MCF 10A (cell line): ENCODE measurements around the gene ERP29. TPM values are rescaled to one million over a fixed set of nuclear protein-coding genes. Genes with fewer than 3 reads are reported as not detected.
"Not testable (repeated sequence)": the region's sequence is repeated elsewhere in the genome, so short reads cannot be mapped to it uniquely, and the experiment has no call there.

Experiments
- BruUV-seq: library from RNA; stranded (reverse); fragments of 400-500 nt; replicated peaks from 2 replicates; lab custom pipeline; 2021; lab: Mats Ljungman, UMichigan
- CTCF ChIA-PET: fragments of 300-600 bp; sonication (Branson Sonifier 250); formaldehyde crosslinking; extraction: SDS; loops from one replicate; lab custom pipeline; 2021; ENCODE audit warnings: antibody characterized with exemption, inconsistent platforms; lab: Yijun Ruan, JAX
- POLR2A ChIA-PET: fragments of 300-600, 350-650 bp; sonication (Branson Sonifier 250); formaldehyde crosslinking; extraction: SDS; loops from one replicate; lab custom pipeline; 2020; ENCODE audit warnings: antibody characterized with exemption, inconsistent platforms; lab: Yijun Ruan, JAX
- DNase-seq: peaks from one replicate; pipeline ENCODE4 v3.0.0-alpha.2; 2018; ENCODE audit not compliant: unreplicated experiment
- H3K27ac Mint-ChIP-seq: one replicate; pipeline ENCODE4 v1.8.0; 2022; ENCODE audit warnings: mild to moderate bottlenecking, low read depth, mixed read lengths; ENCODE audit not compliant: unreplicated experiment
- H3K27me3 Mint-ChIP-seq: one replicate; pipeline ENCODE4 v1.8.0; 2022; ENCODE audit warnings: mixed read lengths; ENCODE audit not compliant: insufficient read depth, unreplicated experiment
- H3K36me3 Mint-ChIP-seq: one replicate; pipeline ENCODE4 v1.8.0; 2022; ENCODE audit warnings: mild to moderate bottlenecking, moderate library complexity, mixed read lengths; ENCODE audit not compliant: insufficient read depth, unreplicated experiment
- H3K4me1 Mint-ChIP-seq: one replicate; pipeline ENCODE4 v1.8.0; 2022; ENCODE audit warnings: mixed read lengths; ENCODE audit not compliant: insufficient read depth, unreplicated experiment
- H3K4me3 Mint-ChIP-seq: one replicate; pipeline ENCODE4 v1.8.0; 2022; ENCODE audit warnings: mild to moderate bottlenecking, moderate library complexity, mixed read lengths; ENCODE audit not compliant: unreplicated experiment
- H3K9me3 Mint-ChIP-seq: one replicate; pipeline ENCODE4 v1.8.0; 2022; ENCODE audit warnings: mixed read lengths; ENCODE audit not compliant: unreplicated experiment
- intact Hi-C: fragments of 100-400 bp; cut with micrococcal nuclease; formaldehyde crosslinking; loops from 2 replicates; pipeline ENCODE4 v1.14.1; 2022
- total RNA-seq: library from RNA; stranded (reverse); gene quantifications from 2 replicates; pipeline ENCODE4 v1.2.3, GENCODE V29; 2022
- TF ChIP-seq, protein P1 (sequence below): fragments of 200-600 bp; IDR thresholded peaks from one replicate; pipeline ENCODE4 v1.8.0; 2022; ENCODE audit warnings: antibody characterized with exemption, mild to moderate bottlenecking; ENCODE audit not compliant: unreplicated experiment

Gene ERP29
- total RNA-seq, 1 experiment from 2014 or later = 124 TPM

GRCh38 chr12:112007945-112008344 is 5.3 kb upstream of the ERP29 start:
- BruUV-seq = no TSS peak
- TF ChIP-seq, protein P1, sequence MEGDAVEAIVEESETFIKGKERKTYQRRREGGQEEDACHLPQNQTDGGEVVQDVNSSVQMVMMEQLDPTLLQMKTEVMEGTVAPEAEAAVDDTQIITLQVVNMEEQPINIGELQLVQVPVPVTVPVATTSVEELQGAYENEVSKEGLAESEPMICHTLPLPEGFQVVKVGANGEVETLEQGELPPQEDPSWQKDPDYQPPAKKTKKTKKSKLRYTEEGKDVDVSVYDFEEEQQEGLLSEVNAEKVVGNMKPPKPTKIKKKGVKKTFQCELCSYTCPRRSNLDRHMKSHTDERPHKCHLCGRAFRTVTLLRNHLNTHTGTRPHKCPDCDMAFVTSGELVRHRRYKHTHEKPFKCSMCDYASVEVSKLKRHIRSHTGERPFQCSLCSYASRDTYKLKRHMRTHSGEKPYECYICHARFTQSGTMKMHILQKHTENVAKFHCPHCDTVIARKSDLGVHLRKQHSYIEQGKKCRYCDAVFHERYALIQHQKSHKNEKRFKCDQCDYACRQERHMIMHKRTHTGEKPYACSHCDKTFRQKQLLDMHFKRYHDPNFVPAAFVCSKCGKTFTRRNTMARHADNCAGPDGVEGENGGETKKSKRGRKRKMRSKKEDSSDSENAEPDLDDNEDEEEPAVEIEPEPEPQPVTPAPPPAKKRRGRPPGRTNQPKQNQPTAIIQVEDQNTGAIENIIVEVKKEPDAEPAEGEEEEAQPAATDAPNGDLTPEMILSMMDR = no peak
- ChIA-PET CTCF (no interaction called here), POLR2A (interaction anchor here (0.7 kb wide), 1 partner anchor 14 kb away, joined by 3 read pairs; no protein-coding TSS in a partner anchor)
- Mint-ChIP-seq H3K4me3 (no peak overlapping the region), H3K9me3 (no peaks in the 10 kb centered on the region), H3K27ac (no peak overlapping the region), H3K4me1 (peaks cover 24% of the 10 kb centered on the region), H3K27me3 (no peaks in the 10 kb centered on the region), H3K36me3 (peaks cover 6% of the 10 kb centered on the region)
- no peak for DNase-seq
- intact Hi-C loops = no loop called here

GRCh38 chr12:112008918-112009317 is 4.3 kb upstream of the ERP29 start:
- POLR2A ChIA-PET = interaction anchor here (1.1 kb wide), 1 partner anchor 10 kb away, joined by 4 read pairs; no protein-coding TSS in a partner anchor
- H3K36me3 Mint-ChIP-seq = peaks cover 8% of the 10 kb centered on the region
- no peaks in the 10 kb centered on the region for H3K27me3 Mint-ChIP-seq
- H3K9me3 Mint-ChIP-seq = no peaks in the 10 kb centered on the region
- H3K4me3 Mint-ChIP-seq = no peak overlapping the region
- H3K4me1 Mint-ChIP-seq = peaks cover 24% of the 10 kb centered on the region
- TF ChIP-seq, protein P1 = no peak
- CTCF ChIA-PET = no interaction called here
- intact Hi-C loops = no loop called here
- H3K27ac Mint-ChIP-seq = no peak overlapping the region
- DNase-seq = no peak
- no TSS peak for BruUV-seq

- H3K9me3 Mint-ChIP-seq, intact Hi-C loops, DNase-seq, H3K27me3 Mint-ChIP-seq, H3K4me3 Mint-ChIP-seq, H3K27ac Mint-ChIP-seq, BruUV-seq: not testable (repeated sequence)
- ChIA-PET CTCF (interaction anchor here (0.6 to 0.9 kb wide), 3 partner anchors 37 to 63 kb away, joined by 3 to 4 read pairs (median 3); no protein-coding TSS in a partner anchor), POLR2A (interaction anchor here (1.0 to 1.1 kb wide), 2 partner anchors 9 to 103 kb away, joined by 3 to 4 read pairs; no protein-coding TSS in a partner anchor)
- Mint-ChIP-seq H3K36me3 (peaks cover 14% of the 10 kb centered on the region), H3K4me1 (peaks cover 28% of the 10 kb centered on the region)
These were observed 3.6 kb upstream of the ERP29 start for GRCh38 chr12:112009596-112009995.

DNA sequence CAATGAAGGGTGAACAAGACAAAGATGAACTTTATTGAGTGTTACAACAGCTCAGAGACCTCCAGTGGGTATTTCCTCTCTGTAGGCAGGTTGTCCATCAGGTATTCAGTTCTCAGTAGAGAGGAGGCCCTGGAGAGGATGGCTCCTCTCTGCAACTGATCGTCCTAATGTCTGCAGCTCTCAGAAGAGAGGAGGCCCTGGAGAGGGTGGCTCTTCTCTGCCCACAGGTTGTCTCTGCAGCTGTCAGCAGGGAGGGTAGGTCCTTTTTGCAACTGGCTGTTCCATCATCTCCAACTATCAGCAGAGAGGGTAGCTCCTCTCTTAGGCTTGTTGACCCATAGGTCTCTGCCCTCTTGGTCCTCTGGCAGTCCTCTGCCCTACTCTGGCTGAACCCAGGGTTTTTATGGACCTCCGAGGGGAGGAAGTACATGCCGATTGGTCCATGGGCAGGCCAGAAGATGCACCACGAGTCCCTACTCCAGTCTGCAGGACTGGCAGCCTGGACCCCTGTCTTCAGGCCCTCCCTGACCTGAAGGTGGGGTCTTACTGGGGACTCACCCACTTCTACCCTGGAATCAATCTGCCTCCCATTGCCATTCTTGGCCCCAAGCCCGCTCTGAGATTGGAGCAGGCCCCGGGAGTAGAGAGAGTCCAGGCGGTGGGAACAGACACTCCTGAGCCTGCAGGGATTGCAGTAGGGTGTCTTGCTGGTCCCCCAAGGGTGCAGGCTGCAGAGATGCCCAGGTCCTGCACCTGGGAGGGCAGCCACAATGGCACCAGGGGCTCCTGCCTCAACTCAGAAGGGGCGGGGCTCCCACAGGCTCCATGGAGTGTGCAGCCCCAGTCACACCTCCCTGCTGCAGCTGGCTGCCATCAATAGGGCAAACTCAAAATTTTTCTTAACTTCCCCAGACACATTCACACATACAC is 2.5 kb upstream of the ERP29 start:
- TF ChIP-seq, protein P1 = no peak
- no TSS peak for BruUV-seq
- intact Hi-C loops = no loop called here
- peaks cover 16% of the 10 kb centered on the region for H3K36me3 Mint-ChIP-seq
- H3K4me1 Mint-ChIP-seq = peaks cover 30% of the 10 kb centered on the region
- no peaks in the 10 kb centered on the region for H3K27me3 Mint-ChIP-seq
- POLR2A ChIA-PET = interaction anchor here (1.0 kb wide), 1 partner anchor 102 kb away, joined by 3 read pairs; no protein-coding TSS in a partner anchor
- H3K27ac Mint-ChIP-seq = no peak overlapping the region
- DNase-seq = no peak
- H3K9me3 Mint-ChIP-seq = no peaks in the 10 kb centered on the region
- no peak overlapping the region for H3K4me3 Mint-ChIP-seq
- CTCF ChIA-PET = interaction anchor here (0.7 kb wide), 1 partner anchor 59 kb away, joined by 3 read pairs; no protein-coding TSS in a partner anchor
